Thyroid gland (tissue), 4 donors: Measurements from ENCODE around the gene ZBTB8A.

Experiments
- CTCF ChIP-seq, 6 experiments: fragments of 200-600 bp in 3 of 6; fragments of 450-650 bp in 3 of 6; sonication (generic) in 3 of 6; IDR thresholded peaks; one replicate each; pipeline ENCODE4 v1.5.1; 2016 to 2019; ENCODE audit warnings: antibody characterized with exemption in 6 of 6, mild to moderate bottlenecking in 2 of 6, inconsistent platforms in 1 of 6, moderate library complexity in 1 of 6
- POLR2A ChIP-seq, 2 donors: fragments of 450-650 bp; IDR thresholded peaks; one replicate each; pipeline ENCODE4 v1.6.1; 2017; ENCODE audit warnings: antibody characterized with exemption in 2 of 2, mild to moderate bottlenecking in 2 of 2, moderate library complexity in 1 of 2

GRCh38 chr1:32600034-32600433 is 60.8 kb downstream of the ZBTB8A start:
- TF ChIP-seq CTCF (IDR thresholded peaks at IDR 0.05) (no peak), POLR2A (IDR thresholded peaks at IDR 0.05) (no peak)
